ENCODE measurements around the gene RLN3.
A peak's percentile ranks its signal among the peaks of the same experiment; 100 is the strongest.

The RLN3 gene, protein sequence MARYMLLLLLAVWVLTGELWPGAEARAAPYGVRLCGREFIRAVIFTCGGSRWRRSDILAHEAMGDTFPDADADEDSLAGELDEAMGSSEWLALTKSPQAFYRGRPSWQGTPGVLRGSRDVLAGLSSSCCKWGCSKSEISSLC

GRCh38 chr19:14027856-14028450 is at the start of gene RLN3:
Gene RLN3 (plus strand): TSS chr19:14028148. CDS start chr19:14028205, 57 bp downstream.
- TF ChIP-seq GATA3 (IDR thresholded peaks at IDR 0.05; ENCODE audit: low read depth, low read length) (no peak), GATA2 (IDR thresholded peaks at IDR 0.05; ENCODE audit: low read depth, low read length) (no peak)

DNA sequence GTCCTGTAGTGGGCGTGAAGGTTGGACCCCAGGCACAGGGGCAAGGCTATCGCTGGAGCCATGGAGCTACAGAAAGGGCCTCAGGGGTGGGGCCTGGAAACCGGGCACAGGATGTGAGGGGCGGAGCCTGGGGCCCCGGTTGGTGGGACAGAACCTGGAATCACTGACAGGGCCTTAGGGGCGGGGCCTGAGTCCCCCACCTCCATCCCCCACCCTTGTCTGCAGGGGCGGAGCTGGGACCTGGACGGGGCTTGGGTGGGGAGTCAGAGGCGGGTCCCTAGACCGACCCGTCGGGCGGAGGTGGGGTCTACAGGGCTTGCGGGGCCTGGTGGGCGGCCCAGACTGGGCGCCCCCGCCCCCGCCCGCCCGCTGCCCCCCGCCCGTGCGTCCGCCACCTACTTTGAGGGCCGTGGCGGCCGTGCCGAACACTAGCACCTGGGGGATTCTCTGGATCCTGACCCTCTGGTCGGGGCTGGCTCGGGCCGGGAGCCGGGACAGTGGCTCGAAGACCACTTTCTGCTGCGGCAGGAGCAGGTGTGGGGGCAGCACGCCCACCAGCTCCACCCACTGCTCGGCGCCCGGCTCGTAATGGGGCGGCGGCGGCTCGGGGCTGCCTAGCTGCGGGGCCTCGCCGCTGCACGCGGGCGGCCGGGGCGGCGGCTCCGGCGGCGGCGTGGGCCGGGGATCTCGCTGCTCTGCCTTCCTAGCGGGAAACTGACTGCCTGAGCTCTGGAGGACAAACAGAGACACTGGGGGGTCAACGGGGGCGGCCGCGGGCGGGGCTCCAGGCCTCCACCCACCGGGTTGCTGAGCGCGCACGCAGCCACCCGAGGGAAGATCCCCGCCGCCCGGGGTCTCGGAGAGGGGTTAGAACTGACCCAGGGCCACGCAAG is 49.4 kb upstream of the RLN3 start:
- TF ChIP-seq GATA2 (IDR thresholded peaks at IDR 0.05; ENCODE audit: low read depth, low read length) (no peak), GATA3 (IDR thresholded peaks at IDR 0.05; ENCODE audit: low read depth, low read length) (no peak)

DNA sequence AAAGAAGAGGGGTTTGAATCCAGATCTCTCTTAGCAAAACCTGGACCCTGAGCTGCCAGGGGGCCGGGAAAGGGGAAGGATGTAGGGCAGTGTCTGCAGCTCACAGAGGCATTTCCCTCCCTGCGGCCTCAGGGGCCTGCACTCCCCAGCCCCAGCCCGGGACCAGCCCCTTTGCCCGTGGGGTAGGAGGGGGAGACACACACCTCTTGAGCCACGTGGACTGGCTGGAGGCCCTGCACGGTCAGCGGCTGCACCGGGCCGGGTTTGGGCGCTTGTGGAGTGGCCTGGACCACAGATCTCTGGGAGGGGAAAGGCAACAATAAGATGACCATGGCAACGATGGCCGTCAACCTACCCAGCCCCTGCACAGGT is 48.7 kb upstream of the RLN3 start:
- TF ChIP-seq GATA2 (IDR thresholded peaks at IDR 0.05; ENCODE audit: low read depth, low read length) (no peak), GATA3 (IDR thresholded peaks at IDR 0.05; ENCODE audit: low read depth, low read length) (no peak)

DNA sequence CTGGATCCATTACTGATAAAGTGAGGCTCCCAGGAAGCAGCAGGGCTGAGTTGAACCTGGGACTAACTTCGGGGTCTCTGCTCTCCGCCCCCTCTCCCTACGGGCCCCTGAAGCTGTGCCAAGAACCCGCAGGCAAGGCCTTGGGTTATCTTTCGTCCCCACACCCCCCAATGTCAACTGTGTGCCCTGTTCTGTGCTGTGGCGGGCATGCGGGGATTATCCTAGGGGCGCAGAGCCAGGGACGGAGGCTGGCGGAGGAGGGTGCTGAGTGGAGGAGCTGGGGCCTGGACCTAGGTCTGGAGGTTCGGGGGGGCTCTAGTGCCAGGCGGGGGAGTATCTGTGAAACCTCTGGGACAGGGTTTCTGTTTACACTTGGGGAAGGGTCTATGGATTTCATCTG is 48.3 kb upstream of the RLN3 start:
- TF ChIP-seq GATA3 (IDR thresholded peaks at IDR 0.05; ENCODE audit: low read depth, low read length): no peak
- TF ChIP-seq GATA2 (IDR thresholded peaks at IDR 0.05; ENCODE audit: low read depth, low read length): no peak

DNA sequence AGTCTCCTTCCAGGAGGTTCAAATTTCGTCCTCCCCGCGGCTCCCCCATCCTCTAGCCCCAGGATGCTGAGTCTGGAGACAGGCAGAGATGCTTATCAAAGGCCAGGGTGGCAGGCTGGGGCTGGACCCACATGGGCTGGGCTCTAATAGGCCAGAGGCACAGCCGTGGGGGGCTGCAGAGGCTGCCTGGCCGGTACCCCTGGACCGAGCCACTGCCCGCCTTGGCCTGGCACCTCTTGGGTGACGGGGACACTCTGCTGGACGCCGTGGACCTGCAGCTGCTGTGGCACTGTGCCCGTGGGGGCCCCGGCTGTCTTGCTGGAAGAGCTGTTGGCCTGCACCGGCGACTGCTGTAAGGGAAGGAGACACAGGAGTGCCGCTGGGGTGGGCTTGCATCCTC is 47.6 kb upstream of the RLN3 start:
- TF ChIP-seq GATA2 (IDR thresholded peaks at IDR 0.05; ENCODE audit: low read depth, low read length) (peak; percentile 94), GATA3 (IDR thresholded peaks at IDR 0.05; ENCODE audit: low read depth, low read length) (no peak; the same call in 1 of the 2 replicates)

DNA sequence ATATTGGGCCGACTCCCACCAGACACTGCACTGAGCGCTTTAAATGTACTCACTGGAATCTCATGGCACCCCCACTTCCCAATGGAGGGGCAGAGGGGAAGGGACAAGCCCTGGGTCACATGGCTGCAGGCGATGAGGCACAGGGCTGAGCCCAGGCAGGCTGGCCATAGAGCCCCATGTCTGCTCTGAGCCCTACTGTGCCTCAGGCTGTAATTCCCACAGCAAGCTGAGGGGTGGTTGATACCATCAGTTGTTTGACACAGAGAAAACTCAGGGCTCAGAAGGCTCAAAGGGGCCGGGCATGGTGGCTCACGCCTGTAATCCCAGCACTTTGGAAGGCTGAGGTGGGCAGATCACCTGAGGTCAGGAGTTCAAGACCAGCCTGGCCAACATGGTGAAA is 46.9 kb upstream of the RLN3 start:
- TF ChIP-seq GATA3 (IDR thresholded peaks at IDR 0.05; ENCODE audit: low read depth, low read length): no peak
- TF ChIP-seq GATA2 (IDR thresholded peaks at IDR 0.05; ENCODE audit: low read depth, low read length): no peak

- TF ChIP-seq GATA2 (IDR thresholded peaks at IDR 0.05; ENCODE audit: low read depth, low read length) (no peak), GATA3 (IDR thresholded peaks at IDR 0.05; ENCODE audit: low read depth, low read length) (no peak)
These were observed 46.5 kb upstream of the RLN3 start for GRCh38 chr19:13981467-13981866.

- TF ChIP-seq GATA2 (IDR thresholded peaks at IDR 0.05; ENCODE audit: low read depth, low read length) (no peak), GATA3 (IDR thresholded peaks at IDR 0.05; ENCODE audit: low read depth, low read length) (no peak)
These were observed 45.9 kb upstream of the RLN3 start for GRCh38 chr19:13981988-13982501.

DNA sequence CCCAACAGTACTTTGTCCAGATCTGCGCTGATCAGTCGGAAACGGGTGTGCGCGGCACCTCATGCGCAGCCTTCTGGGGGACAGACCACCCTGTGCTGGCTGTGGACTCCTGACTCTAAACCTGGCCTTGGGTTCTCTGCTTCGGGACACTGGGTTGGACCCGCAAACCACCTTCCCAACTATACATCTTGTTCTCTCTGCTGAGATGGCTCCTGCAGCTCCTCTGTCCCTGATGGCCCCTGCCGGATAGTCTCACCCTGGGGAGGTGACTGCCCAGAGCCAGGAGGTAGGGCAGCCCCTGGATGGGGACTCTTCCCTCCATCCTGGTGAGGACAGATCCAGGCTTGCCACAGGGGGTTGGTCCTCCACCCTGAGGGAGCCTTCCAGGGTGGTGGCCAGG is 45.2 kb upstream of the RLN3 start:
- TF ChIP-seq GATA3 (IDR thresholded peaks at IDR 0.05; ENCODE audit: low read depth, low read length): no peak
- no peak for TF ChIP-seq GATA2 (IDR thresholded peaks at IDR 0.05; ENCODE audit: low read depth, low read length)

- TF ChIP-seq GATA3 (IDR thresholded peaks at IDR 0.05; ENCODE audit: low read depth, low read length) (no peak), GATA2 (IDR thresholded peaks at IDR 0.05; ENCODE audit: low read depth, low read length) (no peak)
These were observed 44.6 kb upstream of the RLN3 start for GRCh38 chr19:13983213-13983889.

- TF ChIP-seq GATA3 (IDR thresholded peaks at IDR 0.05; ENCODE audit: low read depth, low read length) (no peak), GATA2 (IDR thresholded peaks at IDR 0.05; ENCODE audit: low read depth, low read length) (peak; percentile 53)
These were observed 43.8 kb upstream of the RLN3 start for GRCh38 chr19:13984186-13984585.

GRCh38 chr19:13984875-13985741 is 42.8 kb upstream of the RLN3 start:
- TF ChIP-seq GATA3 (IDR thresholded peaks at IDR 0.05; ENCODE audit: low read depth, low read length): no peak
- no peak for TF ChIP-seq GATA2 (IDR thresholded peaks at IDR 0.05; ENCODE audit: low read depth, low read length)

- TF ChIP-seq GATA3 (IDR thresholded peaks at IDR 0.05; ENCODE audit: low read depth, low read length): no peak
- no peak for TF ChIP-seq GATA2 (IDR thresholded peaks at IDR 0.05; ENCODE audit: low read depth, low read length)
These were observed 42.1 kb upstream of the RLN3 start for GRCh38 chr19:13985771-13986347.

Measured in SH-SY5Y (cell line).